HT-29 (cell line): ENCODE measurements around the gene NEDD4L. TPM values are rescaled to one million over a fixed set of nuclear protein-coding genes. Genes with fewer than 3 reads are reported as not detected.
A peak's percentile ranks its signal among the peaks of the same experiment; 100 is the strongest.

Source experiments
- DNase-seq: peaks from one replicate; pipeline ENCODE4 v3.0.0-alpha.2; 2015; ENCODE audit warnings: low spot score
- total RNA-seq: library from RNA; depleted of rRNA; stranded (reverse); fragments of >200 nt; shearing (Covaris generic); gene quantifications from 2 replicates; pipeline ENCODE4 v1.2.3, GENCODE V29; 2014

The NEDD4L gene
- total RNA-seq, 1 experiment from 2014 or later, result 83.9 TPM

GRCh38 chr18:58286632-58287352 is 242.8 kb downstream of the NEDD4L start:
- no peak for DNase-seq

- peak; percentile 69 for DNase-seq
Measured at GRCh38 chr18:58287353-58288274, 243.6 kb downstream of the NEDD4L start.

- no peak for DNase-seq
Measured at GRCh38 chr18:58288921-58289797, 245.1 kb downstream of the NEDD4L start.

GRCh38 chr18:58290116-58290695 is 246.2 kb downstream of the NEDD4L start:
- DNase-seq, result no peak

- no peak for DNase-seq
Measured at GRCh38 chr18:58291131-58291530, 247.1 kb downstream of the NEDD4L start.

- DNase-seq, result no peak
Measured at GRCh38 chr18:58292638-58293037, 248.6 kb downstream of the NEDD4L start.

- DNase-seq, result no peak
Measured at GRCh38 chr18:58297198-58297597, 253.2 kb downstream of the NEDD4L start.

- DNase-seq, result no peak
Measured at GRCh38 chr18:58298251-58299134, 254.5 kb downstream of the NEDD4L start.

- no peak for DNase-seq
Measured at GRCh38 chr18:58299135-58299473, 255.1 kb downstream of the NEDD4L start.

- DNase-seq, result no peak
Measured at GRCh38 chr18:58299936-58300335, 255.9 kb downstream of the NEDD4L start.

GRCh38 chr18:58300867-58301266 is 256.8 kb downstream of the NEDD4L start:
- DNase-seq, result no peak

GRCh38 chr18:58302811-58303210 is 258.8 kb downstream of the NEDD4L start:
- no peak for DNase-seq

- no peak for DNase-seq
Measured at GRCh38 chr18:58303363-58303762, 259.3 kb downstream of the NEDD4L start.

GRCh38 chr18:58305792-58306191 is 261.8 kb downstream of the NEDD4L start:
- no peak for DNase-seq

- no peak for DNase-seq
Measured at GRCh38 chr18:58307441-58307840, 263.4 kb downstream of the NEDD4L start.

- no peak for DNase-seq
Measured at GRCh38 chr18:58308463-58308862, 264.4 kb downstream of the NEDD4L start.

- no peak for DNase-seq
Measured at GRCh38 chr18:58309099-58309498, 265.1 kb downstream of the NEDD4L start.

GRCh38 chr18:58309610-58310239 is 265.7 kb downstream of the NEDD4L start:
- no peak for DNase-seq

GRCh38 chr18:58310517-58310916 is 266.5 kb downstream of the NEDD4L start:
- peak; percentile 82 for DNase-seq

GRCh38 chr18:58311390-58311789 is 267.4 kb downstream of the NEDD4L start:
- DNase-seq, result no peak
